Amniotic stem cell (primary cell): ENCODE measurements around the gene LIMS1.

Source experiments
- DNase-seq: peaks from one replicate; lab custom pipeline; 2025; lab: John Stamatoyannopoulos, UW

LIMS1 gene

DNA sequence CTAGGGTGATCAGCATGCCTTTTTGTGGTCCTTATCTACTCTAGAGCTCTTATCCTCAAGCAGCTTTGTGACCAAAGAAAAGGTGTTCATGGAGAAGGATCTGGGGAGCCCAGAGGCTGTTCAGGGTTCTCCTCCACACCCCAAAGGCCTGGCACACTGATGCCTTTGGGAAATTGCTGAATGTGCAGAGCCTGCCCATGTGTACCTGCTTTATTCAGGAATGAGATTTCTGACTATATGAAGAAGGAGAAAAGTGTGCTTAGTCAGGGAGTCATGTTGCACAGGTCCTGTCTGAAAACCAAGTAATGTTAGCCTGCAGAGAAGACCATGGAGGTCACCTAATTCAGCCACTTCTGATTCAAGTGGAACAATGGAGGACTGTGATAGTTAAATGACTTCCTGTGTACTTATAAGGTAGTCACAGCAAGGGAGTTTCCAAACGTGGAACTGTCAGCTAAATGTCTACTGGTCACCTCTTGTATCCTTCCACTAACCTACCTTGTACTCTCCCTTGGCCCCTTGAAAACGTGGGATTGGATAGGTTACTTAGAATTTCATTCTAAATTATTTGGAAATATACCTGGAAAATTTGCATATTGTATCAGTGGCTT lies 81.3 kb downstream of the LIMS1 start:
- no peak for DNase-seq

DNA sequence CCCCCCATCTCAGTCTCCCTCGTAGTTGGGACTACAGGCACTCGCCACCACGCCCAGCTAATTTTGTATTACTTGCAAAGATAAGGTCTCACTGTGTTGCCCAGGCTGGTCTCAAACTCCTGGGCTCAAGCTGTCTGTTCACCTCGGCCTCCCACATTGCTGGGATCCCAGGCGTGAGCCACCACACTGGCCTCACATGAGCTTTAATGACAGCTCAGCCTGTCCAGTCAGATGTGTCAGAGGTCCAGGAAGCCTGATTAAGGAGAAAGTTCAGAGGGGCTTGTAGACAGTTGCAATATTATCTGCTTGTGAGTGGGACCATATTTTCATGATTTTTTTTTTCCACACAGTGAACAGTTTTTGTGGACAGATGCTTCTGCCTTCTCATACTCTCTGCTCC lies 82.0 kb downstream of the LIMS1 start:
- no peak for DNase-seq

- DNase-seq, result no peak
Observed at GRCh38 chr2:108616751-108617161, 82.5 kb downstream of the LIMS1 start.

- no peak for DNase-seq
Observed at GRCh38 chr2:108617617-108618016, 83.3 kb downstream of the LIMS1 start.

- DNase-seq, result no peak
Observed at GRCh38 chr2:108619925-108620620, 85.8 kb downstream of the LIMS1 start.

DNA sequence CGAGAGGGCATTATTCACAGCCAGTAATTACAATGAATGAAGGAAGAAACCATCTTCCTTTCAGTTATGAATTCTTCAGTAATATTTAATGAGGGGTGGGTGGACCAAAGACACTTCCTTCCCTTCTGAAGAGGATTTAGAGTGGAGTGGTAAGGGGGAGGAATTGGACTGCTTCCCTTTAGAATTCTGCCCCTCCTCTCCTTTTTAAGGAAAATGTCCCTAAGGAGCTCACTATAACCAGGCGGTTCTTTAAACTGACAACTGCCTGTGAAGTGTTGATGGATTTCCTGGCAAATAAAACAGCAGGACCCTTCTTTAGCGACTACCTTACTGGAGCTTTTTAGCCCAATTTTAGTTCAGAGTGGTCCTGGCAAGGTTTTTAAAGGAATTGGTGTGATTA lies 86.4 kb downstream of the LIMS1 start:
- no peak for DNase-seq

- no peak for DNase-seq
Observed at GRCh38 chr2:108621087-108621559, 86.9 kb downstream of the LIMS1 start.

- DNase-seq, result no peak
Observed at GRCh38 chr2:108621687-108622681, 87.7 kb downstream of the LIMS1 start.

DNA sequence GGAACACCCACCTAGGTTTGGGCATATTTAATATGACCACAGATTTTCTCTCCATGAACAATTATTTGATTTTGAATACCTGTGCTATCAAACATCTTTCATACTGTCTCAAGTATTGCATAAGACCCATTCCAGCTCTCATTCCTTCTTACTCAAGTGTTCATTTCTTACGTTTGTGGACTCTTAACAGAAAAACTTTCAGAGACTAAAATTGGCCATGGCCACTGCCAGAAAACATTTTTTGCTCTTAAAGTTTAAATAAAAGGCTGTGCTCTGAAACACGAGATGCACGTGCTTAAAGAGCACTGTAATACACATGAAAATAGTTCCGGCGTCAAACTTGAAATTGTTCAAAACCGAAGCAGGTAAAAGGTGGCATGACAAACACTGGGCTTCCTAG lies 89.3 kb downstream of the LIMS1 start:
- no peak for DNase-seq

GRCh38 chr2:108625186-108625827 lies 91.0 kb downstream of the LIMS1 start:
- DNase-seq, result no peak

DNA sequence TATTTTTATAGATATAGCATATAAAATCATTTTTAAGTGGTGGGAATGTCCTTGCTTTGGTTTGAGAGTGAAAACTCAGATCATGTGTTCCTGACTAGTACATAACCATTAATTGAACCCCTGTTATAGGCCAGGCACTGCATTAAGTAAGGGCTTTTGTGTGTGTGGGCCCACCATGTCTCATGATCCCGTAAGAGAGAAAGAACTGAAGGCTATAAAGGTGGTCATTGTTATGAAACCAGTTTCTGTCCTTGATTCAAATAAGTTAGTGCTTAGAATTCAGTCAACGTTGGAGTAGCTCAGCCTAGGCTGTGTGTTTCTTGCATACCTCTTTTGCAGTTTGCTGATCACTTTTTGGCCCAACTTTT lies 91.5 kb downstream of the LIMS1 start:
- no peak for DNase-seq

DNA sequence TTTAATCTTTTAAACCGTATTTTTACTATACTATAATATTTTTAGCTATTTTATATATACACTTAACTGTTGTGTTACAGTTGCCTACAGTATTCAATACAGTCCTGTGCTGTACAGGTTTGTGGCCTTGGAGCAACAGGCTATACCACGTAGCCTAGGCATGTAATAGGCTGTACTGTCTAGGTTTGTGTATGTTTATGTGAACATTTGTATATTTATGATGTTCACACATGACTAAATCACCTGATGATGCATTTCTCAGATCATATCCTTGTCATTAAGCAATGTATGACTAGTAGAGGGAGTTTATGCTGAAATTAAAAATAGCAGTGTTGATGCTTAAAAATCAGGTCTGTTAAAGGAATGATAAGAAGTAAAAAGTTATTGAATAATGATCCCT lies 92.7 kb downstream of the LIMS1 start:
- no peak for DNase-seq

- no peak for DNase-seq
Observed at GRCh38 chr2:108627911-108628567, 93.8 kb downstream of the LIMS1 start.

- no peak for DNase-seq
Observed at GRCh38 chr2:108628936-108629335, 94.7 kb downstream of the LIMS1 start.

GRCh38 chr2:108629417-108629816 lies 95.1 kb downstream of the LIMS1 start:
- no peak for DNase-seq

DNA sequence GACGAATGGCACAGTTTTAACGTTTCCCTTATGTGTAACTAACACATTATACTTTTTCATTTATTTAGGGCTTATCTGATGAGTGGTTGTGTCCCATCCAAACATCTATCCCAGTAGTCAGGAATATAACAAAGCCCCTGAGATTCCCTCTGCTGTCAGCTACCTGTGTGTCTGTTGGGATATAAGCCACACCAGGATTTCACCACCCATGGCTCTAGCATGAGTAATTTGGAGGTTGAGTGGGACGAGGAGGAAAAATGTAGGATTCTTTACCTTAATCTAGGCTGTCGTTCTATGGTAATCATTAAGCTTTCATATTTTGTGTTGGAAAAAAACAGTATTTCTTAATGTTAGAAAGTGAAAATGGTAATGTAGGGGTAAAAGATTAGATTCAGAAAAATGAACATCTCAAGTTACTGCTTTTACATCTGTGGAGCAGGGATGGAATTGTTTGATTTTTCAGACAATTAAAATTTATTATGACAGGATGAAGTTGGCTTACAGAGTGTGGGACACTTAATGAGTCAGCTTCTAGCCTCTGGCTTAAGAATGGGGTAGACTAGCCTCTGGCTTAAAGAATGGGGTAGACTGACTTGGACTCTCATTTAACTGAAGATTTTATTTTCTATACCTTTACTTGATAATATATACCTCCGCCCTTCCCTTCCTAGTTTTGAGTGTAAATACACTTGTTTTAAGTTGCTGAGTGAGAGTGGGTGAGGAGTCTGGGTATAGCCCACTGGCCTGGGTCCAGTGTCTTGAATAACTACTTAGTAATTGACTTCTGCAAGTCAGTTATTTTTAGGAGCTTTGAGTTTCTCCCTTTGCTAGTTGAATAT lies 96.5 kb downstream of the LIMS1 start:
- DNase-seq, result no peak

DNA sequence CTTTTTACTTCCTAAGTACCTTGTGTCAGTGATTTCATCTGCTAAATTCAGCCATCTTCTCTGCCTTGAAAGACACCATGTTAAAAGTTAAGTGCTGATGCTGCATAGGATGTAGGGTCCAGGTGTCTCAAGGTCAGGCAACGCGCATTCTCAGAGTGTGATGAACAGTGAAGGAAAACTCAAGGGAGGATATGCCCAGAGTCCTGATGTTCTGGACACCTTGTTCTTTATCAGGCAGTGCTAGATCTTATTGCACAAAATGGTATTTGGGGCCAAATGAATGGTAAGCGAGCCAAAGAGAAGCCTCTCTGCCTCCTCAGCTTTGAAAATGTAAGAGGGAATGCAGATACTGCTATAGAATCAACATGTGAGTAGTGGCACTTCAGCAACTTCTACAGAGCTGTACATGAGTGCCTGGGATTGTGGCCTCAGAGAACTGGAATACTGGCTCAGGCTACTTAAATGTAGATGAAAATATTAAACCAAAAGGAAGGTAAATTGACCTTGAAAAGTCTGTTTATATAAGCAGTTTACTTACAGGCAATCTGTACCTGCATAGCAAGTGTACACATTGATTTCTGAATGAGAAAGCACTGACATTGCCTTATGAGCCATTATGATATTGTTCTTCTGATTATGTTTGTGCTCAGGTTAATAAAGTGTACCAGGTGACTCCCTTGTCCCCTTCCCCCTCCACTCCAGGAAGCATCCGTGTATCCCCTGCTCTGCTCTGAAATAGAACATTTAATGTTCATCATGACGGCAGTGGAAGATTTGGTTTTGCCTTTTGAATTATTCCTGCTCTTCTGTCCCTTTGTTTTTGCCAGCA lies 98.3 kb downstream of the LIMS1 start:
- DNase-seq, result no peak

DNA sequence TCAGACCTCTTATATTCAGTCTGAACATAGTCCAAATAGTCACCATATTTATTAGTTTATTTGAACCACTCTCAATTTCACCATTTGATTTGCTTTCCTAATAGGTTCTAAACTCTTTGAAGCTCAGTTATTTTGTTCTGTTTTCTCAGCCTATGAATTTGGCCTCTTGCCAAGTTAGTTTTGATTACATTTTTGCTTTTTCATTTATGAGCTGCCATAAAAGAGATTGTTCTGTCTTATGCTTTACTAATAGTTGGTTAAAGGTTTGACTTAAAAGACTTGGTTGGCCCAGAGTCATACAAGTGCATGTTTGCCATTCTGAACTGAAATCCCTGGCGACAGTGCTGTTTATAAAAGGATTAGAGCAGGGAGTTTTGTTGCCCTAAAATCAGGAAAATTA lies 99.1 kb downstream of the LIMS1 start:
- DNase-seq, result no peak

DNA sequence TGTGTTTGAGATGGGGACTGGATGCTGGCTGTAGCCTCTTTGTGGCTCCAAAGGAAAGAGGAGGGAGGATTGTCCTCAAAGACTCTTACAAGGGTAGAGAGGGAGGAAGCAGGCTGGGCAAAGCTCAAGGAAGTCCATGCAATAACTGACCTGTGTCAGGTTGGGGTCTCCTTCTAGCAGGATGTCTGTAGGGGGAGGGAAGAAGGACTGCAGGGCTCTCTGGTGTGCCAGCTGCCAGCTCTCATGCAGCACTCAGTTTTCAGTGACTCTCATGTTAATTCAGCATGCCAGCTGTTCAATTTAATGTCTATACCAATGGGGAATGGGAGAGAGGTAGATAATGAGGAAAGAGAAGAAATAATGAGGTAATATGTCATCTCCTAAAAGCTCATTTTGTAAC lies 99.7 kb downstream of the LIMS1 start:
- no peak for DNase-seq
